HepG2 (cell line): ENCODE results near the gene TMEM164. TPM values are rescaled to one million over a fixed set of nuclear protein-coding genes. Genes with fewer than 3 reads are reported as not detected.

Experiments
- ATAC-seq: fragments of 200-7000 bp; cut with Tn5 transposase; 3 replicates; pipeline ENCODE4 v1.9.1; 2020; ENCODE audit warnings: mild to moderate bottlenecking, moderate library complexity
- BruUV-seq: library from RNA; stranded (reverse); fragments of 400-500 nt; replicated peaks from 2 replicates; lab custom pipeline; 2021; lab: Mats Ljungman, UMichigan
- CTCF ChIA-PET: fragments of 300-600 bp; formaldehyde crosslinking; extraction: SDS; loops from one replicate; lab custom pipeline; 2021; ENCODE audit warnings: low total read pairs, inconsistent platforms, low intra/inter-chr PET ratio; lab: Yijun Ruan, JAX
- POLR2A ChIA-PET: fragments of 350-600 bp; sonication (Branson Sonifier 250); formaldehyde crosslinking; loops from one replicate; lab custom pipeline; 2020; ENCODE audit warnings: antibody characterized with exemption, inconsistent platforms; lab: Yijun Ruan, JAX
- DNase-seq: peaks from one replicate; pipeline ENCODE4 v3.0.0-alpha.2; 2015; ENCODE audit warnings: low spot score
- FAIRE-seq: peaks from 3 replicates; lab custom pipeline; 2011; peaks lifted over from hg19 to GRCh38; lab: Jason Lieb, UNC
- H2AFZ ChIP-seq: one replicate; pipeline ENCODE4 v1.6.1; 2011; ENCODE audit warnings: low read length, inconsistent platforms
- H3K27ac ChIP-seq: fragments of 300-600 bp; 3 replicates; pipeline ENCODE4 v1.8.0; 2011; ENCODE audit warnings: mixed run types, mild to moderate bottlenecking, mixed read lengths, low read length, inconsistent platforms; ENCODE audit not compliant: insufficient read depth; ENCODE audit errors: extremely low read length
- H3K27me3 ChIP-seq, 2 experiments: fragments of 200-600 bp in 1 of 2; 2 replicates in 1 of 2; 3 replicates in 1 of 2; pipeline versions ENCODE4 v1.6.0 to v1.8.0; 2011; ENCODE audit warnings: low read length in 2 of 2, mild to moderate bottlenecking in 2 of 2, moderate library complexity in 2 of 2, inconsistent platforms in 1 of 2; ENCODE audit not compliant: insufficient read depth in 2 of 2, control insufficient read depth in 1 of 2
- H3K36me3 ChIP-seq, 2 experiments: fragments of 200-600 bp in 1 of 2; replicated peaks in 1 of 2; 2 replicates in 1 of 2; 3 replicates in 1 of 2; pipeline versions ENCODE4 v1.5.1 to v1.8.0; 2011; ENCODE audit warnings: low read length in 2 of 2, inconsistent platforms in 1 of 2; ENCODE audit not compliant: insufficient read depth in 2 of 2, control insufficient read depth in 1 of 2
- H3K4me1 ChIP-seq: 2 replicates; pipeline ENCODE4 v1.5.1; 2012; ENCODE audit warnings: low read length, inconsistent platforms; ENCODE audit not compliant: insufficient read depth
- H3K4me2 ChIP-seq: 2 replicates; pipeline ENCODE4 v1.6.0; 2011; ENCODE audit warnings: low read depth, low read length, inconsistent platforms
- H3K4me3 ChIP-seq, 3 experiments: fragments of 200-600 bp in 1 of 3; sonication (generic), shearing (Covaris generic) in 1 of 3; replicated peaks in 1 of 3; 2 replicates each; pipeline ENCODE4 v1.5.1; 2011 to 2016; ENCODE audit warnings: low read length in 3 of 3, inconsistent platforms in 2 of 3, low read depth in 2 of 3, mild to moderate bottlenecking in 2 of 3, control low read depth in 1 of 3, mixed read lengths in 1 of 3; ENCODE audit not compliant: insufficient read depth in 1 of 3
- H3K79me2 ChIP-seq: one replicate; pipeline ENCODE4 v1.6.1; 2011; ENCODE audit warnings: low read length, inconsistent platforms; ENCODE audit not compliant: insufficient read depth
- H3K9ac ChIP-seq: 2 replicates; pipeline ENCODE4 v1.6.0; 2011; ENCODE audit warnings: mild to moderate bottlenecking, low read depth, low read length, inconsistent platforms; ENCODE audit not compliant: insufficient read depth
- H3K9me3 ChIP-seq: 2 replicates; pipeline ENCODE4 v1.5.1; 2012; ENCODE audit warnings: mild to moderate bottlenecking, low read length
- H4K20me1 ChIP-seq: 2 replicates; pipeline ENCODE4 v1.6.0; 2011; ENCODE audit warnings: inconsistent platforms, mild to moderate bottlenecking, low read length, moderate library complexity; ENCODE audit not compliant: insufficient read depth
- AKAP8 ChIP-seq: sonication (generic); formaldehyde crosslinking; IDR thresholded peaks from 2 replicates; pipeline ENCODE4 v1.5.1; 2020; ENCODE audit warnings: mild to moderate bottlenecking, missing genetic modification reagents
- ASH2L ChIP-seq: fragments of 300-600, 200-600 bp; sonication (generic); IDR thresholded peaks from 2 replicates; pipeline ENCODE4 v1.7.0; 2017; ENCODE audit warnings: low read depth, mild to moderate bottlenecking, moderate library complexity, mixed read lengths, low read length; ENCODE audit not compliant: insufficient read length
- HES4 ChIP-seq: sonication (generic); formaldehyde crosslinking; IDR thresholded peaks from 2 replicates; pipeline ENCODE4 v1.9.0; 2021; ENCODE audit warnings: mild to moderate bottlenecking, missing genetic modification reagents, borderline replicate concordance
- HIVEP1 ChIP-seq: sonication (generic); formaldehyde crosslinking; IDR thresholded peaks from 2 replicates; pipeline ENCODE4 v1.4.0; 2020; ENCODE audit warnings: mild to moderate bottlenecking, missing genetic modification reagents
- KDM5A ChIP-seq: fragments of 200-600 bp; sonication (generic); IDR thresholded peaks from 2 replicates; pipeline ENCODE4 v1.7.0; 2018; ENCODE audit warnings: antibody characterized with exemption, mild to moderate bottlenecking, low read length, borderline replicate concordance
- MEIS2 ChIP-seq: sonication (generic); formaldehyde crosslinking; IDR thresholded peaks from 2 replicates; pipeline ENCODE4 v1.9.0; 2021; ENCODE audit warnings: mild to moderate bottlenecking, missing genetic modification reagents
- NR2F2 ChIP-seq: IDR thresholded peaks from 2 replicates; pipeline ENCODE4 v1.6.1; 2012; ENCODE audit warnings: low read depth, inconsistent platforms, borderline replicate concordance
- PHF8 ChIP-seq: sonication (generic); formaldehyde crosslinking; IDR thresholded peaks from 2 replicates; pipeline ENCODE4 v1.5.0; 2020; ENCODE audit warnings: missing genetic modification reagents
- TCF7 ChIP-seq: sonication (generic); IDR thresholded peaks from 2 replicates; pipeline ENCODE4 v1.6.1; 2016; ENCODE audit warnings: antibody characterized with exemption, low read depth
- TFDP2 ChIP-seq: sonication (generic); formaldehyde crosslinking; IDR thresholded peaks from 2 replicates; pipeline ENCODE4 v1.4.0; 2020; ENCODE audit warnings: missing genetic modification reagents
- ZC3H4 ChIP-seq: sonication (generic); formaldehyde crosslinking; IDR thresholded peaks from 2 replicates; pipeline ENCODE4 v1.4.0; 2020; ENCODE audit warnings: missing genetic modification reagents, borderline replicate concordance
- ZNF333 ChIP-seq: sonication (generic); formaldehyde crosslinking; IDR thresholded peaks from 2 replicates; pipeline ENCODE4 v1.4.0; 2020; ENCODE audit warnings: mild to moderate bottlenecking, missing genetic modification reagents, borderline replicate concordance
- ZNF503 ChIP-seq: sonication (generic); formaldehyde crosslinking; IDR thresholded peaks from 2 replicates; pipeline ENCODE4 v1.4.0; 2020; ENCODE audit warnings: missing genetic modification reagents
- ZNF563 ChIP-seq: sonication (generic); formaldehyde crosslinking; IDR thresholded peaks from 2 replicates; pipeline ENCODE4 v1.8.0; 2022; ENCODE audit warnings: mild to moderate bottlenecking, moderate library complexity, missing genetic modification reagents
- ZNF724P ChIP-seq: sonication (generic); formaldehyde crosslinking; IDR thresholded peaks from 2 replicates; pipeline ENCODE4 v1.8.0; 2022; ENCODE audit warnings: missing genetic modification reagents, borderline replicate concordance
- ZNF761 ChIP-seq: sonication (generic); formaldehyde crosslinking; conservative IDR thresholded peaks from 2 replicates; pipeline ENCODE4 v1.4.0; 2020; ENCODE audit warnings: mild to moderate bottlenecking, missing genetic modification reagents
- ZNF780A ChIP-seq: sonication (generic); formaldehyde crosslinking; IDR thresholded peaks from 2 replicates; pipeline ENCODE4 v1.8.0; 2022; ENCODE audit warnings: mild to moderate bottlenecking, missing genetic modification reagents, moderate library complexity
- in situ Hi-C: cut with HindIII; loops from 2 replicates; pipeline ENCODE4 v1.10.0; 2017; ENCODE audit warnings: low pct_unique_long_range_greater_than_20kb; ENCODE audit not compliant: extremely low pct_ligation_motif_present
- intact Hi-C: fragments of 100-400 bp; cut with micrococcal nuclease; formaldehyde crosslinking; loops from one replicate; pipeline ENCODE4 v1.10.0; 2022; ENCODE audit not compliant: unreplicated experiment
- polyA plus RNA-seq, 8 experiments: library from polyadenylated mRNA; depleted of rRNA in 3 of 8; stranded (reverse) in 7 of 8; unstranded in 1 of 8; fragments of >200 nt; fragmentation: Illumina TruSeq in 4 of 8; extraction: Trizol in 4 of 8; gene quantifications; 2 replicates each; pipeline versions ENCODE4 v1.2.1 to v1.2.3, GENCODE V29; 2011 to 2016; ENCODE audit warnings: low read depth in 4 of 8, missing spikeins in 1 of 8, mixed read lengths in 1 of 8; ENCODE audit not compliant: insufficient read depth in 1 of 8
- total RNA-seq, 5 experiments: library from RNA; depleted of rRNA; stranded (reverse); fragments of >200 nt; fragmentation: Illumina TruSeq; extraction: Trizol; gene quantifications; 2 replicates each; pipeline ENCODE4 v1.2.3, GENCODE V29; 2016; ENCODE audit warnings: low read depth in 1 of 5
- TF ChIP-seq, protein P1 (sequence below): sonication (generic); formaldehyde crosslinking; IDR thresholded peaks from 2 replicates; pipeline ENCODE4 v1.8.0; 2022; ENCODE audit warnings: low read depth, missing genetic modification reagents
- TF ChIP-seq, protein P2 (sequence below): sonication (generic); formaldehyde crosslinking; conservative IDR thresholded peaks from 2 replicates; pipeline ENCODE4 v1.8.0; 2022; ENCODE audit warnings: missing genetic modification reagents

TMEM164 gene
- total and polyA plus RNA-seq, 2 of the 13 experiments (the other 11 are each of a cell fraction or from before 2014, with no cell fraction given): 5.8 to 13.2 TPM

- Histone ChIP-seq H4K20me1 (no peaks in the 10 kb centered on the region), H3K4me2 (no peak overlapping the region), H2AFZ (no peak overlapping the region), H3K4me1 (no peaks in the 10 kb centered on the region), H3K4me3 (no peak overlapping the region), H3K27ac (no peak overlapping the region), H3K79me2 (no peaks in the 10 kb centered on the region), H3K9ac (no peak overlapping the region), H3K9me3 (no peaks in the 10 kb centered on the region), H3K36me3 (no peaks in the 10 kb centered on the region), H3K27me3 (no peaks in the 10 kb centered on the region)
- ATAC-seq: no peak
- in situ Hi-C loops: no loop called here
- DNase-seq: no peak
- FAIRE-seq: no peak
- BruUV-seq: no TSS peak
- intact Hi-C loops: no loop called here
- POLR2A ChIA-PET: no interaction called here
- TF ChIP-seq ZC3H4 (CRISPR knock-in tag) (no peak), HIVEP1 (CRISPR knock-in tag) (no peak), ZNF724P (CRISPR knock-in tag) (no peak), ZNF333 (no peak), AKAP8 (CRISPR knock-in tag) (no peak), ZNF780A (CRISPR knock-in tag) (no peak), MEIS2 (CRISPR knock-in tag) (no peak), ZNF761 (CRISPR knock-in tag) (no peak), ASH2L (no peak), KDM5A (no peak), NR2F2 (no peak), PHF8 (no peak), HES4 (no peak), TFDP2 (CRISPR knock-in tag) (no peak), ZNF503 (CRISPR knock-in tag) (no peak), TCF7 (no peak), ZNF563 (CRISPR knock-in tag) (no peak)
- TF ChIP-seq, protein P1, sequence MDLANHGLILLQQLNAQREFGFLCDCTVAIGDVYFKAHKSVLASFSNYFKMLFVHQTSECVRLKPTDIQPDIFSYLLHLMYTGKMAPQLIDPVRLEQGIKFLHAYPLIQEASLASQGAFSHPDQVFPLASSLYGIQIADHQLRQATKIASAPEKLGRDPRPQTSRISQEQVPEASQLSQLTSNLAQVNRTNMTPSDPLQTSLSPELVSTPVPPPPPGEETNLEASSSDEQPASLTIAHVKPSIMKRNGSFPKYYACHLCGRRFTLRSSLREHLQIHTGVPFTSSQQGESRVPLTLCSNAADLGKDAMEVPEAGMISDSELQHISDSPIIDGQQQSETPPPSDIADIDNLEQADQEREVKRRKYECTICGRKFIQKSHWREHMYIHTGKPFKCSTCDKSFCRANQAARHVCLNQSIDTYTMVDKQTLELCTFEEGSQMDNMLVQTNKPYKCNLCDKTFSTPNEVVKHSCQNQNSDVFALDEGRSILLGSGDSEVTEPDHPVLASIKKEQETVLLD (CRISPR knock-in tag): no peak
- TF ChIP-seq, protein P2, sequence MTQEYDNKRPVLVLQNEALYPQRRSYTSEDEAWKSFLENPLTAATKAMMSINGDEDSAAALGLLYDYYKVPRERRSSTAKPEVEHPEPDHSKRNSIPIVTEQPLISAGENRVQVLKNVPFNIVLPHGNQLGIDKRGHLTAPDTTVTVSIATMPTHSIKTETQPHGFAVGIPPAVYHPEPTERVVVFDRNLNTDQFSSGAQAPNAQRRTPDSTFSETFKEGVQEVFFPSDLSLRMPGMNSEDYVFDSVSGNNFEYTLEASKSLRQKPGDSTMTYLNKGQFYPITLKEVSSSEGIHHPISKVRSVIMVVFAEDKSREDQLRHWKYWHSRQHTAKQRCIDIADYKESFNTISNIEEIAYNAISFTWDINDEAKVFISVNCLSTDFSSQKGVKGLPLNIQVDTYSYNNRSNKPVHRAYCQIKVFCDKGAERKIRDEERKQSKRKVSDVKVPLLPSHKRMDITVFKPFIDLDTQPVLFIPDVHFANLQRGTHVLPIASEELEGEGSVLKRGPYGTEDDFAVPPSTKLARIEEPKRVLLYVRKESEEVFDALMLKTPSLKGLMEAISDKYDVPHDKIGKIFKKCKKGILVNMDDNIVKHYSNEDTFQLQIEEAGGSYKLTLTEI (CRISPR knock-in tag): no peak
- CTCF ChIA-PET: no interaction called here
Measured at GRCh38 chrX:110204986-110205385, 202.1 kb downstream of the TMEM164 start.
